C4-2B (cell line): ENCODE measurements around the gene DCTN1.

Experiments used
- H3K27ac ChIP-seq: fragments of 450-650 bp; 2 replicates; pipeline ENCODE4 v1.5.1; 2017
- CTCF ChIP-seq: fragments of 450-650 bp; conservative IDR thresholded peaks from 2 replicates; pipeline ENCODE4 v1.5.1; 2017; ENCODE audit warnings: mild to moderate bottlenecking
- ZFX ChIP-seq: fragments of 450-650 bp; IDR thresholded peaks from 2 replicates; pipeline ENCODE4 v1.6.1; 2017

DCTN1 gene

GRCh38 chr2:74424139-74424992 is 44.3 kb upstream of the DCTN1 start:
- H3K27ac ChIP-seq: no peak overlapping the region

GRCh38 chr2:74423231-74424095 is 43.4 kb upstream of the DCTN1 start:
- TF ChIP-seq CTCF (no peak), ZFX (no peak)
- no peak overlapping the region for H3K27ac ChIP-seq

More at GRCh38 chr2:74424139-74424992, 44.3 kb upstream of the DCTN1 start:
- TF ChIP-seq ZFX: no peak
- no peak for TF ChIP-seq CTCF

GRCh38 chr2:74421221-74421870 is 41.2 kb upstream of the DCTN1 start, which contains the start of the genes C2orf81 and WDR54:
Gene C2orf81 (minus strand): TSS chr2:74421619. CDS start chr2:74421560, 59 bp downstream.
Gene WDR54 (plus strand): TSS chr2:74421730. CDS start chr2:74422154, 424 bp downstream.
- peak within 1 kb of the TSS; percentile 62 for H3K27ac ChIP-seq
- TF ChIP-seq CTCF: no peak
- no peak for TF ChIP-seq ZFX

- H3K27ac ChIP-seq: peak overlapping the region; percentile 62; the same call in 1 of the 2 replicates
These were observed 40.5 kb upstream of the DCTN1 start for GRCh38 chr2:74420443-74421103.

GRCh38 chr2:74420006-74420405 is 39.9 kb upstream of the DCTN1 start:
- TF ChIP-seq CTCF (no peak), ZFX (no peak)
- H3K27ac ChIP-seq: no peak overlapping the region

GRCh38 chr2:74419345-74419744 is 39.2 kb upstream of the DCTN1 start:
- H3K27ac ChIP-seq: no peak overlapping the region
- TF ChIP-seq ZFX (no peak), CTCF (no peak)

- TF ChIP-seq ZFX (no peak), CTCF (no peak)
These were observed 38.2 kb upstream of the DCTN1 start for GRCh38 chr2:74418312-74418711.

More at GRCh38 chr2:74418312-74418711, 38.2 kb upstream of the DCTN1 start:
- H3K27ac ChIP-seq: no peak overlapping the region
